ENCODE results near the gene HLA-DMA.

HLA-DMA gene

DNA sequence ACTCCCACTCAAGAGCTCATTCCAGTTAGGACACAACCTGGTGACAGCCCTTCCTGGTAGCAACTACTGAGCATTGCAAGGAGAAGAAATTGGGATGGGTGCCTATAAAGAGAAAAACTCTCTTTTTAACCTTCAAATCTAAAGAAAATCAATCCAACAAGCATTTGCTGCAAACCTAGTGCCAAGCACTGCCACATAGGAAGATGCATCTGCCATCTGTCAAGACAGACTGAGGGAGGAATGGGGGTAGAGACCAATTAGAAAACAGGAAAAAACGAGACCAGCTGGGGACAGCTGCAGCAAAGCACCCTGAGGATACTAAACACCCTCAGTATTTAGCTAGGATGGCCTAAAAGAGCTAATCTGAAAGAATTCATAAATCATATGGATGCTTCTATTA, 39.9 kb downstream of the HLA-DMA start:
- DNase-seq: no peak

DNA sequence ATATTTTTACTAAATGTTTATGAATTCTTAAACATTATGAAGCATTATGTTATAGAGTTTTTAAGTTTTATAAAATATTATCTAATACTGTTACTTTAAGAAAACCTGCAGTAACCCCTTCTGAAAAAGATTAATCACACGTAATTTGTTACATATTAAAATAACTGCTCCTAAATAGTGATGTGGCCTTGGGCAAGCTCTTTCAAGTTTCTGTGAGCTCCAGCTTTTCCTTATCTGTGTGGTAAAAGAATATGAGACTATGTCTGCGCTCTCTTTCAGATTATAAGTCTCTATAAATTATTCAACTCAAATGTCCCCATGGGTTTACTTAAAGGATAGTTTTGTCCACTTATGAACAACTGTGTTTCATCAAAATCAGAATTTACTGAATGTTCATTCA, 44.0 kb downstream of the HLA-DMA start:
- no peak for DNase-seq

DNA sequence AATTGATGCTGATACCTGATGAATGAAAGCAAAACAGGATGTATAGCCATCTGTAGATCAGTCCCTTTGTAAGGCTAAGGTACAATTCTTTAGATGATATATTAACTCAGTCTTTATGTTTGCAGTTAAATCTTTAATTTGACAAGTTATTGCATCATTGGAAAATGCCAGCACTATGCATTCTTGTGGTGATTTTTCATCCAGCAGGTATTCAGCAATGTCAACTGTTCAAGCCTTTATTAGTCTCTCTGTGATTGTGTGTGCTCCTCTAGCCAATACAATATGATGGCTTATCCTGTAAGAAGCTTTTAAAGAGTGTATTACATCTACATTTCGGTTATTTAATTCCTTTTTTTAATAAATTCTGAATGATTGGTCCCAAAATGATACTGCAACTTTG, 46.4 kb downstream of the HLA-DMA start:
- DNase-seq: peak; percentile 78

DNA sequence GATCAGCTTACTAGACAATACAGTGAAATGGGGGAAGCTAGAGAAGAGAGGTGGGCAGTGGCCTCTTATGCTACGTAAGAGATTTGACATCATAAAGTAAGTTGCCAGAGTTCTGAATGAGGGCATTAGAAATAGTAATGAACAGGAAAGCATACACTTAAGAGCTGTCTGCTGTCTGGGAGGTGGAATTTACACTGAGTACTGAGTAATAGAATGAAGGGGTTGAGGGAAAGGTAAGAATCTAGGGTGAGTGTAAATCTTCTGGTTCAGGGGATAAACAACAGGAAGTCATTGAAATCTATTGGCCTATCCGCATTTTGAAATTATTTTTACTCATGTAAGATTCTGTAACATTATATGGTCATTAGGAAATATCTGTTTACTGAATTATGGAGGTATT, 47.8 kb downstream of the HLA-DMA start:
- DNase-seq: no peak

DNA sequence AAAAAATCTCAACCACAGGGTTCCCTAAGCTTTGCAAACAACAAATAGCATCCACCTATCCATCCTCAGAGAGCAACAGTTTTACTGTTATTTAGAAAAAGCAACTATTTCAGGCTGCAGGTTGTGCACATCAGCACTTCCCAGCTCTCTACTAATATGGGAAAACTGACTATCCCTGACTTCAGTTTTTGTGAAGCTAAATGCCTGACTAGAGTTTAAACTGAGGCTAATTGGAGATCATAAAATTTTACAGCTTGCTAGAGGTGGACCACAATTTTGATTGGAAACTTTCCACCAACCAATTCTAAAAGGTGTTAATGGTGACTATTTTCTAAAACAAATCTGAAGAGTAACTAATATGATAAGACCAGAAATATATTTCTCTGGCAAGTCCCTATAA, 48.9 kb downstream of the HLA-DMA start:
- DNase-seq: no peak
